ENCODE results near the gene SLC6A12. TPM values are rescaled to one million over a fixed set of nuclear protein-coding genes. Genes with fewer than 3 reads are reported as not detected.

The SLC6A12 gene
- total RNA-seq, 1 experiment from 2014 or later: 0.17 TPM

GRCh38 chr12:221736-222135 lies 7.8 kb upstream of the SLC6A12 start:
- H3K14ac ChIP-seq (ENCODE audit: insufficient read depth, low read length): no peak overlapping the region
- no peak overlapping the region for H3K27ac ChIP-seq (ENCODE audit: insufficient read length, low read depth, low read length)
- no peak overlapping the region for H4K91ac ChIP-seq (ENCODE audit: insufficient read length, low read depth, low read length)
- H2BK120ac ChIP-seq (ENCODE audit: low read depth, low read length, poor library complexity, severe bottlenecking): no peak overlapping the region
- no peak overlapping the region for H3K18ac ChIP-seq (ENCODE audit: insufficient read length, low read depth, low read length)
- no peaks in the 10 kb centered on the region for H3K9me3 Mint-ChIP-seq
- DNase-seq: no peak
- no peak overlapping the region for H3T11ph ChIP-seq (ENCODE audit: low read length)
- no peak overlapping the region for H4K8ac ChIP-seq (replicated peaks; ENCODE audit: insufficient read length, low read depth, low read length)
- TF ChIP-seq, protein P1, sequence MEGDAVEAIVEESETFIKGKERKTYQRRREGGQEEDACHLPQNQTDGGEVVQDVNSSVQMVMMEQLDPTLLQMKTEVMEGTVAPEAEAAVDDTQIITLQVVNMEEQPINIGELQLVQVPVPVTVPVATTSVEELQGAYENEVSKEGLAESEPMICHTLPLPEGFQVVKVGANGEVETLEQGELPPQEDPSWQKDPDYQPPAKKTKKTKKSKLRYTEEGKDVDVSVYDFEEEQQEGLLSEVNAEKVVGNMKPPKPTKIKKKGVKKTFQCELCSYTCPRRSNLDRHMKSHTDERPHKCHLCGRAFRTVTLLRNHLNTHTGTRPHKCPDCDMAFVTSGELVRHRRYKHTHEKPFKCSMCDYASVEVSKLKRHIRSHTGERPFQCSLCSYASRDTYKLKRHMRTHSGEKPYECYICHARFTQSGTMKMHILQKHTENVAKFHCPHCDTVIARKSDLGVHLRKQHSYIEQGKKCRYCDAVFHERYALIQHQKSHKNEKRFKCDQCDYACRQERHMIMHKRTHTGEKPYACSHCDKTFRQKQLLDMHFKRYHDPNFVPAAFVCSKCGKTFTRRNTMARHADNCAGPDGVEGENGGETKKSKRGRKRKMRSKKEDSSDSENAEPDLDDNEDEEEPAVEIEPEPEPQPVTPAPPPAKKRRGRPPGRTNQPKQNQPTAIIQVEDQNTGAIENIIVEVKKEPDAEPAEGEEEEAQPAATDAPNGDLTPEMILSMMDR (conservative IDR thresholded peaks at IDR 0.05): no peak
- H2AFZ ChIP-seq (ENCODE audit: low read length): no peak overlapping the region
- WGBS (ENCODE audit: extremely low coverage, insufficient read length, low lambda C conversion rate): no CpG with 5 or more reads among the region's 6 CpGs
- H3K27ac Mint-ChIP-seq: no peak overlapping the region
- H3K4me2 ChIP-seq (ENCODE audit: insufficient read depth, insufficient read length, low read length): no peak overlapping the region
- no peak overlapping the region for H2AK5ac ChIP-seq (ENCODE audit: insufficient read length, low read length)
- H3K4me1 Mint-ChIP-seq: peaks cover 4 to 10% of the 10 kb centered on the region in 2 experiments
- no peak overlapping the region for H3K9ac ChIP-seq (ENCODE audit: extremely low read depth, insufficient read length, low read length)
- H3K4ac ChIP-seq (ENCODE audit: low read depth, low read length): no peak overlapping the region
- no peak overlapping the region for H3K23ac ChIP-seq (ENCODE audit: insufficient read length, low read depth, low read length)
- H3K56ac ChIP-seq (ENCODE audit: insufficient read length, low read depth, low read length): no peak overlapping the region
- peaks cover 28% of the 10 kb centered on the region for H3K27me3 Mint-ChIP-seq (ENCODE audit: low read depth)
- H3K27me3 ChIP-seq (ENCODE audit: insufficient read depth, low read length): no peaks in the 10 kb centered on the region
- H3K36me3 Mint-ChIP-seq (ENCODE audit: insufficient read depth in 1 of 3, low read depth in 3 of 3): no peaks in the 10 kb centered on the region
- H3K79me2 ChIP-seq (ENCODE audit: insufficient read depth, low read length): no peaks in the 10 kb centered on the region
- H3K9me3 ChIP-seq (ENCODE audit: control insufficient read depth, low read depth, low read length): no peaks in the 10 kb centered on the region
- no peaks in the 10 kb centered on the region for H4K20me1 ChIP-seq (ENCODE audit: control insufficient read depth, insufficient read depth, insufficient read length)
- no peak overlapping the region for H2BK5ac ChIP-seq (ENCODE audit: insufficient read length, low read length)
- H2BK20ac ChIP-seq (ENCODE audit: low read depth, low read length, poor library complexity, severe bottlenecking): no peak overlapping the region
- no peak overlapping the region for H3K4me3 Mint-ChIP-seq
- H3K79me1 ChIP-seq (ENCODE audit: insufficient read depth, low read depth, low read length, poor library complexity, severe bottlenecking): no peaks in the 10 kb centered on the region
- H3K4me1 ChIP-seq (ENCODE audit: insufficient read depth, low read length): no peaks in the 10 kb centered on the region
- H4K5ac ChIP-seq (ENCODE audit: insufficient read length, low read depth, low read length): no peak overlapping the region
- no peak overlapping the region for H2BK12ac ChIP-seq (ENCODE audit: insufficient read length, low read depth, low read length)
- peaks cover 3% of the 10 kb centered on the region for H3K23me2 ChIP-seq (ENCODE audit: insufficient read length, low read depth, low read length, poor library complexity, severe bottlenecking)
- H2BK15ac ChIP-seq (ENCODE audit: low read depth, low read length): no peak overlapping the region
